ENCODE measurements around the gene KLKB1. TPM values are rescaled to one million over a fixed set of nuclear protein-coding genes. Genes with fewer than 3 reads are reported as not detected.

The KLKB1 gene
- polyA plus RNA-seq, 1 of the 3 experiments (the other 2 are of a cell fraction) = 0.12 TPM

- TF ChIP-seq FOSL2 (IDR thresholded peaks at IDR 0.05; ENCODE audit: borderline replicate concordance, low read depth) (no peak), USF2 (IDR thresholded peaks at IDR 0.05; ENCODE audit: borderline replicate concordance, low read depth, low read length) (no peak), ELF1 (IDR thresholded peaks at IDR 0.05) (no peak)
- no peaks in the 10 kb centered on the region for H3K9me2 ChIP-seq
- H3K79me2 ChIP-seq (ENCODE audit: insufficient read depth) = no peaks in the 10 kb centered on the region
- H2AFZ ChIP-seq (ENCODE audit: low read depth) = no peak overlapping the region
- no peaks in the 10 kb centered on the region for H3K36me3 ChIP-seq (replicated peaks in 1 of 2; ENCODE audit: control insufficient read depth in 1 of 2, insufficient read depth in 2 of 2, low read length in 1 of 2)
- no peaks in the 10 kb centered on the region for H3K4me1 ChIP-seq (ENCODE audit: control insufficient read depth in 1 of 2, insufficient read depth in 2 of 2, low read depth in 1 of 2, low read length in 1 of 2)
- no peaks in the 10 kb centered on the region for H4K20me1 ChIP-seq (ENCODE audit: insufficient read depth)
- no peak overlapping the region for H3K4me3 ChIP-seq (ENCODE audit: low read depth in 2 of 2, low read length in 1 of 2)
- WGBS (ENCODE audit: low lambda C conversion rate) = 29% methylated on average over 5 of the region's 5 CpGs
- no peaks in the 10 kb centered on the region for H3F3A ChIP-seq (replicated peaks; ENCODE audit: insufficient read depth)
- H3K27ac ChIP-seq (ENCODE audit: low read depth in 2 of 2, low read length in 1 of 2) = no peak overlapping the region
- no peaks in the 10 kb centered on the region; the same call in 1 of the 2 replicates for H3K27me3 ChIP-seq (ENCODE audit: insufficient read depth)
- H3K9ac ChIP-seq = no peak overlapping the region
- DNase-seq = no peak
- H3K9me3 ChIP-seq = no peaks in the 10 kb centered on the region
- CTCF ChIA-PET = no interaction called here
- POLR2A ChIA-PET = no interaction called here
- no peak overlapping the region for H3K4me2 ChIP-seq
These were observed 76.9 kb downstream of the KLKB1 start for GRCh38 chr4:186304216-186304615.

GRCh38 chr4:186304866-186305505 lies 77.7 kb downstream of the KLKB1 start:
- no peaks in the 10 kb centered on the region; the same call in 1 of the 2 replicates for H3K27me3 ChIP-seq (ENCODE audit: insufficient read depth)
- no peaks in the 10 kb centered on the region for H3K36me3 ChIP-seq (replicated peaks in 1 of 2; ENCODE audit: control insufficient read depth in 1 of 2, insufficient read depth in 2 of 2, low read length in 1 of 2)
- H3K4me1 ChIP-seq (ENCODE audit: control insufficient read depth in 1 of 2, insufficient read depth in 2 of 2, low read depth in 1 of 2, low read length in 1 of 2) = no peaks in the 10 kb centered on the region
- POLR2A ChIA-PET = no interaction called here
- H3K27ac ChIP-seq (ENCODE audit: low read depth in 2 of 2, low read length in 1 of 2) = no peak overlapping the region
- no peak overlapping the region for H3K4me3 ChIP-seq (ENCODE audit: low read depth in 2 of 2, low read length in 1 of 2)
- no peak overlapping the region for H3K9ac ChIP-seq
- no peaks in the 10 kb centered on the region for H3K79me2 ChIP-seq (ENCODE audit: insufficient read depth)
- CTCF ChIA-PET = interaction anchor here (0.7 kb wide), 1 partner anchor 169 kb away, joined by 3 read pairs; no protein-coding TSS in a partner anchor
- no peaks in the 10 kb centered on the region for H3K9me2 ChIP-seq
- H2AFZ ChIP-seq (ENCODE audit: low read depth) = no peak overlapping the region
- DNase-seq = no peak
- H3K4me2 ChIP-seq = no peak overlapping the region
- no peaks in the 10 kb centered on the region for H3F3A ChIP-seq (replicated peaks; ENCODE audit: insufficient read depth)
- H3K9me3 ChIP-seq = no peaks in the 10 kb centered on the region
- H4K20me1 ChIP-seq (ENCODE audit: insufficient read depth) = no peaks in the 10 kb centered on the region
- WGBS (ENCODE audit: low lambda C conversion rate) = 24% methylated on average over 13 of the region's 13 CpGs
- TF ChIP-seq FOXJ3 (CRISPR knock-in tag; IDR thresholded peaks at IDR 0.05) (no peak), TAF1 (IDR thresholded peaks at IDR 0.05; ENCODE audit: borderline replicate concordance, low read depth, low read length) (no peak), CTCF (IDR thresholded peaks at IDR 0.05) (no peak), ZBTB33 (IDR thresholded peaks at IDR 0.05; ENCODE audit: borderline replicate concordance, low read depth) (no peak), RFX5 (IDR thresholded peaks at IDR 0.05; ENCODE audit: low read length) (no peak), MAX (IDR thresholded peaks at IDR 0.05; ENCODE audit: low read depth) (no peak), EZH2phosphoT487 (IDR thresholded peaks at IDR 0.05; ENCODE audit: borderline replicate concordance, low read depth) (no peak), NFIC (IDR thresholded peaks at IDR 0.05; ENCODE audit: borderline replicate concordance) (no peak), USF2 (IDR thresholded peaks at IDR 0.05; ENCODE audit: borderline replicate concordance, low read depth, low read length) (no peak), NRF1 (IDR thresholded peaks at IDR 0.05; ENCODE audit: low read depth, low read length) (no peak), REST (IDR thresholded peaks at IDR 0.05; ENCODE audit: low read depth, low read length) (no peak), RXRA (IDR thresholded peaks at IDR 0.05; ENCODE audit: borderline replicate concordance, low read depth) (no peak), YY1 (IDR thresholded peaks at IDR 0.05; ENCODE audit: low read depth) (no peak), TCF12 (IDR thresholded peaks at IDR 0.05) (no peak), RAD21 (IDR thresholded peaks at IDR 0.05; ENCODE audit: low read length) (no peak)

Data from SK-N-SH (cell line).